PC-9 (cell line): ENCODE results near the gene ABCA4.

Source experiments
- EZH2 ChIP-seq: fragments of 200-600 bp; sonication (generic); IDR thresholded peaks from 2 replicates; pipeline ENCODE4 v1.8.0; 2017; ENCODE audit warnings: antibody characterized with exemption, low read depth
- TF ChIP-seq, protein P1 (sequence below): fragments of 200-600 bp; sonication (generic); conservative IDR thresholded peaks from 2 replicates; pipeline ENCODE4 v1.6.1; 2017; ENCODE audit warnings: mixed run types, antibody characterized with exemption, mild to moderate bottlenecking, moderate library complexity

DNA sequence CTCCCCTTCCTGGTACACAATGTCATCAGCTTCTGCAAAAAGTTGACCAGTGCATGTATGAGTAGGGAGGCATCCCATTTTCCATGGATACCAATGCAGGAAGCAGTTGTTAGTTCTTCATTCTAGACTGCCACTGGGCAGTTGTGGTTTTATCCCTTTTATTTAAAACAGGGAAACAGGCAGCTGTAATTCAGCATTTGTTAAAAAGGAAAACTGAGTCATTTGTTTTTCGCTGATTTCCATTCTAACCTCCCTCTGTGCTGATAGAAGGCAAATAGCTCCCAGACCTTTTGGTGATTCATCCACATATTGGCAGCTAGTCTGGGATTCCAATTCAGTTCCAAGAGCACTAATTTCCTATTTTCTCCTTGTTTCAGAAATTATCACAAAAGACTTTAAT is 21.1 kb upstream of the ABCA4 start:
- TF ChIP-seq, protein P1, sequence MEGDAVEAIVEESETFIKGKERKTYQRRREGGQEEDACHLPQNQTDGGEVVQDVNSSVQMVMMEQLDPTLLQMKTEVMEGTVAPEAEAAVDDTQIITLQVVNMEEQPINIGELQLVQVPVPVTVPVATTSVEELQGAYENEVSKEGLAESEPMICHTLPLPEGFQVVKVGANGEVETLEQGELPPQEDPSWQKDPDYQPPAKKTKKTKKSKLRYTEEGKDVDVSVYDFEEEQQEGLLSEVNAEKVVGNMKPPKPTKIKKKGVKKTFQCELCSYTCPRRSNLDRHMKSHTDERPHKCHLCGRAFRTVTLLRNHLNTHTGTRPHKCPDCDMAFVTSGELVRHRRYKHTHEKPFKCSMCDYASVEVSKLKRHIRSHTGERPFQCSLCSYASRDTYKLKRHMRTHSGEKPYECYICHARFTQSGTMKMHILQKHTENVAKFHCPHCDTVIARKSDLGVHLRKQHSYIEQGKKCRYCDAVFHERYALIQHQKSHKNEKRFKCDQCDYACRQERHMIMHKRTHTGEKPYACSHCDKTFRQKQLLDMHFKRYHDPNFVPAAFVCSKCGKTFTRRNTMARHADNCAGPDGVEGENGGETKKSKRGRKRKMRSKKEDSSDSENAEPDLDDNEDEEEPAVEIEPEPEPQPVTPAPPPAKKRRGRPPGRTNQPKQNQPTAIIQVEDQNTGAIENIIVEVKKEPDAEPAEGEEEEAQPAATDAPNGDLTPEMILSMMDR = no peak
- no peak for TF ChIP-seq EZH2
